OCI-LY1 (cell line): ENCODE measurements around the gene CTBP2.

Experiments used
- H2AFZ ChIP-seq: fragments of 200-600 bp; sonication (generic), shearing (Covaris generic); 2 replicates; pipeline ENCODE4 v1.6.0; 2014; ENCODE audit warnings: antibody characterized with exemption, mild to moderate bottlenecking, low read length
- H3F3A ChIP-seq: fragments of 200-600 bp; sonication (generic), shearing (Covaris generic); 2 replicates; pipeline ENCODE4 v1.6.0; 2014; ENCODE audit warnings: mild to moderate bottlenecking, antibody characterized with exemption, low read length, moderate library complexity; ENCODE audit not compliant: insufficient read depth
- H3K27ac ChIP-seq: fragments of 200-600 bp; sonication (generic); 2 replicates; pipeline ENCODE4 v1.5.1; 2014; ENCODE audit warnings: low read length, mixed run types, mild to moderate bottlenecking, low read depth; ENCODE audit not compliant: poor library complexity, severe bottlenecking
- H3K27me3 ChIP-seq: fragments of 200-600 bp; sonication (generic); 2 replicates; pipeline ENCODE4 v1.6.0; 2014; ENCODE audit warnings: antibody characterized with exemption, mild to moderate bottlenecking, low read length, moderate library complexity; ENCODE audit not compliant: insufficient read depth
- H3K36me3 ChIP-seq: fragments of 200-600 bp; sonication (generic); 2 replicates; pipeline ENCODE4 v1.6.1; 2014; ENCODE audit warnings: mild to moderate bottlenecking, antibody characterized with exemption, low read length, moderate library complexity, mixed read lengths; ENCODE audit not compliant: insufficient read depth
- H3K4me1 ChIP-seq: fragments of 200-600 bp; sonication (generic); 2 replicates; pipeline ENCODE4 v1.5.1; 2014; ENCODE audit warnings: mild to moderate bottlenecking, low read length, moderate library complexity; ENCODE audit not compliant: insufficient read depth, severe bottlenecking
- H3K4me2 ChIP-seq: fragments of 200-600 bp; sonication (generic), shearing (Covaris generic); 2 replicates; pipeline ENCODE4 v1.6.1; 2014; ENCODE audit warnings: low read length
- H3K4me3 ChIP-seq: fragments of 200-600 bp; sonication (generic); 2 replicates; pipeline ENCODE4 v1.5.1; 2014; ENCODE audit warnings: low read length, low read depth, mild to moderate bottlenecking, mixed read lengths; ENCODE audit not compliant: poor library complexity, severe bottlenecking
- H3K79me2 ChIP-seq: fragments of 200-600 bp; shearing (Covaris generic); 2 replicates; pipeline ENCODE4 v1.6.1; 2016; ENCODE audit warnings: mixed run types, low read length, mixed read lengths; ENCODE audit not compliant: insufficient read depth
- H3K9ac ChIP-seq: fragments of 200-600 bp; sonication (generic), shearing (Covaris generic); 2 replicates; pipeline ENCODE4 v1.6.1; 2014; ENCODE audit warnings: mild to moderate bottlenecking, low read length, mixed read lengths
- H3K9me2 ChIP-seq: fragments of 200-600 bp; sonication (generic), shearing (Covaris generic); 2 replicates; pipeline ENCODE4 v1.6.1; 2014; ENCODE audit warnings: low read depth, mild to moderate bottlenecking, low read length, mixed read lengths
- H3K9me3 ChIP-seq: fragments of 200-600 bp; shearing (Covaris generic); 2 replicates; pipeline ENCODE4 v1.6.1; 2014; ENCODE audit warnings: low read length, mixed read lengths
- H4K20me1 ChIP-seq: fragments of 200-600 bp; sonication (generic), shearing (Covaris generic); 2 replicates; pipeline ENCODE4 v1.6.0; 2016; ENCODE audit warnings: mild to moderate bottlenecking, low read length; ENCODE audit not compliant: insufficient read depth
- CTCF ChIP-seq: fragments of 200-600 bp; sonication (generic), shearing (Covaris generic); IDR thresholded peaks from 2 replicates; pipeline ENCODE4 v1.5.1; 2017; ENCODE audit warnings: mild to moderate bottlenecking, antibody characterized with exemption, low read length, moderate library complexity, mixed read lengths
- EZH2 ChIP-seq: fragments of 200-600 bp; sonication (generic), shearing (Covaris generic); IDR thresholded peaks from 2 replicates; pipeline ENCODE4 v1.8.0; 2017; ENCODE audit warnings: borderline replicate concordance, mixed run types, mild to moderate bottlenecking, antibody characterized with exemption, low read length, moderate library complexity, mixed read lengths

Gene CTBP2

DNA sequence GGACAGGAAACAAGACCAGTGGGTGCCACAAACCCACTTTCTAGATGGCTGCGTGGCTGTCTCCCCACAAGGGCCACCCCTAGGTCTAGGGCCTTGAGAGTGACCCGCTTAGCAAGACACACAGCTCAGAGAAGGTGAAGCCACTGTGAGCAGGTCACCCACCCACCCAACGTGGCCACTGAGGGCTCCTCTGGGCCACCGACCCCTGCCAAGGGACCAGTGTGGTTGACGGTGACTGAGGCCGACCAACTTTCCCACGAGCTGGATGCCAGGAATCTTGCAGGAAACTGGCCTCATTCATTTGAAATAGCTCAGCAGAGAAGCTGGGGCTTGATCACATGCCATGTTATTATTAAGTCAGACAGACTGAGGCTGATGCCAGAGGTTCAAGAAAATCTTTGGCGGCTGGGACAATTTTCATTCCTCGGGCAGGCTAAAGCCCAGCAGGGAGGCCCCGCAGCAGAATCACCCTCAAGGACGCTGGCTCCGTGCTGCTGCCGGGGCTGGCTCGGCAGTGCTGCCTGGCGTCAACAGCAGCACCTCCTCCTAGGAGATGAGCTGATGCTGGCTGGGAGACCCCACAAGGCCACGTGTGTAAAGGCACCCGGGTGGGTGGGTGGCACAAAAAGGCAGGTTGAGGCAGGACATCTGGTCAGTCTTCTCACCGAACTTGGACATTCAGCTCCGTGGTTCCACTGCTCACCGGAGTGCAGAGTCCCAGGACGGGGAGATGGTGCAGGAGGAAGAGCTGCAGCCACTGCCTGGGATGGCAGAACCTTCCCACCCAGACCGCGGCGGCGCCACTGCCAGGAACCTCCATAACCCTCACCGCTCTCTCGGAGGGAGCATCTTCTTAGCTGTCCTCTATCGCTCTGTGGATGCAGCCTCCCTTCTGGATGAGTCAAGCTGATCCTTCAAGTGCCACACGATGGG lies 160.7 kb downstream of the CTBP2 start:
- H4K20me1 ChIP-seq: no peaks in the 10 kb centered on the region
- no peak overlapping the region for H2AFZ ChIP-seq
- no peaks in the 10 kb centered on the region for H3K79me2 ChIP-seq

DNA sequence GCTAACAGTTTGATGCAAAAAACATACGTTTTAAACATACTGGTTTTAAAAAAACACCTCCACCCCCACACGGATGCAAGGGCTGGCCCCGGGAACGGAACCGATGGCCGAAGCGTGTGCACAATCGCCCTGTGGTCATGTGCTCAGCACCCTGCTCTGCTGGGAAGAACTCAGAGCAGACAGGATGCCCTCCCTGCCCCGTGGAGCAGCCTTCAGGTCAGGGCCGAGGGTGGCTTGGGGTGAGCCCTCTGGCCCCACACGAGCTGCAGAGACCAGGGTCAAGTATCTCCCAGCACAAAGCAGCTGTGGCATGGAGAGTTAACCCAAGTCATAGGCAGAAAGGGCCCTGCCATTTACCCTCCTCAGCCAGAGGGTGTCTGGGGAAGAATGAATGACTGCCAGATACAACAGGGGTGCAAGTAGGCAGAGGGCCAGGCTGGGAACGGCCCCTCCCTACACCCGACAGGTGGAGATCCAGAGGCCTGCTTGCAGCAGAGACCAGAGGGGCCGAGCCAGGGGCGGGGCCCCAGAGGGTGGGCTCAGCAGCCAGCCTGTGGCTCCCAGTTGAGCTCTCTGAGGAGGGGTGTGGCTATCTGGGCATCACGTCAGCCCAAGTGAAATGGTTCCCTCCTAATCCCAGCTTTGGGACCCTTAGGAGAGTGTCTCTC lies 161.6 kb downstream of the CTBP2 start:
- Histone ChIP-seq H3K79me2 (no peaks in the 10 kb centered on the region), H3K36me3 (no peaks in the 10 kb centered on the region), H3K27ac (no peak overlapping the region), H2AFZ (no peak overlapping the region), H3K9me2 (no peaks in the 10 kb centered on the region), H3K4me1 (no peaks in the 10 kb centered on the region), H3K9ac (no peak overlapping the region), H3F3A (no peaks in the 10 kb centered on the region), H3K9me3 (no peaks in the 10 kb centered on the region), H3K4me3 (no peak overlapping the region), H4K20me1 (no peaks in the 10 kb centered on the region), H3K27me3 (no peaks in the 10 kb centered on the region; the same call in 1 of the 2 replicates), H3K4me2 (no peak overlapping the region)
- no peak for TF ChIP-seq EZH2
- TF ChIP-seq CTCF: no peak

More for the DNA sequence above, 160.7 kb downstream of the CTBP2 start:
- Histone ChIP-seq H3K4me3 (no peak overlapping the region), H3K36me3 (no peaks in the 10 kb centered on the region), H3K27me3 (no peaks in the 10 kb centered on the region; the same call in 1 of the 2 replicates), H3F3A (no peaks in the 10 kb centered on the region), H3K4me2 (no peak overlapping the region), H3K27ac (no peak overlapping the region), H3K9me2 (no peaks in the 10 kb centered on the region), H3K9me3 (no peaks in the 10 kb centered on the region), H3K9ac (no peak overlapping the region), H3K4me1 (no peaks in the 10 kb centered on the region)
- TF ChIP-seq EZH2 (no peak), CTCF (no peak)

DNA sequence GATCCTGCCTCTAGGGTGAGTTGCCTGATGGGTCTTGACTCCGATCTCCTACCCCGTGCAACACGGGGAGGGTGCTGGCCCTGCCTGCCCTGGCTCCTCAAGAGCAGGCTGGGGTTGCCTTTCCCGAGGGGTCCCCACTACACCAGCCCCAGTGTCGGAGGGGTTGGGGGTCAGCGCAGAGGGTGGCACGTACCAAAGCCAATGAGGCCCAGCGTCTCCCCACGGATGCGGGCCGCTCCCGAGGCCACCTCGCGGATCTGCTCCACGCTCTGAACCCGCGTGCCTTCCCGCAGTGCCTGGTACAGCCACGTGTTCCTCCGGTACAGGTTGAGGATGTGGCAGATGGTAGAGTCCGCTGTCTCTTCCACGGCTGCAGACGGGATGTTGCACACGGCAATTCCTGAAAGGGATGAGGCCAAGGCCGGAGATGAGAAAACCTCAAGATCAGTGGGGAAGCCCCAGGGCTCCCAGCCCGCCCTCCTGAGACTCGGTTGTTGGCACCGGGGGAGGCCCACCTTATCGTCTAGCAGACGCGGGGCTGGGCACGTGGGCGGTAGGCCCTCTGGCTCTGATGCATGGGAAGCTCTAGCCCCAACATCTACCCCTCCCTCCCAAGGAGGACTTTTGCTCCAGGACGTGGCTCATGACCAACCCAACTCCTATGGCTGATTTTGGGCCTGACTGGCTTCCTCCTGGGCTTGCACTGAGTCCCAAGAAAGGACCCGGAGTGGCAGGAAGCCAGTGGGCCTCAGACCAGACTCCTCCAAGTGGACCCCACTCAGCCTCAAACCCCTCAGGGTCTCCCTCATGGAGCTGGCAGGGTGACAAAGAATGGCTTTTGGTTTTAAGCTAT lies 162.4 kb downstream of the CTBP2 start:
- Histone ChIP-seq H3K36me3 (no peaks in the 10 kb centered on the region), H3K4me3 (no peak overlapping the region), H3K9me2 (no peaks in the 10 kb centered on the region), H3K9me3 (no peaks in the 10 kb centered on the region), H2AFZ (no peak overlapping the region), H3K27me3 (no peaks in the 10 kb centered on the region; the same call in 1 of the 2 replicates), H3K4me1 (no peaks in the 10 kb centered on the region), H3K9ac (no peak overlapping the region), H3F3A (no peaks in the 10 kb centered on the region), H4K20me1 (no peaks in the 10 kb centered on the region), H3K27ac (no peak overlapping the region), H3K4me2 (no peak overlapping the region), H3K79me2 (no peaks in the 10 kb centered on the region)
- TF ChIP-seq CTCF: no peak
- no peak for TF ChIP-seq EZH2
